HS-27A (cell line): Measurements from ENCODE around the gene CACNA1A.
A peak's percentile ranks its signal among the peaks of the same experiment; 100 is the strongest.
"Not testable (repeated sequence)": the region's sequence is repeated elsewhere in the genome, so short reads cannot be mapped to it uniquely, and the experiment has no call there.

Experiments used
- DNase-seq: peaks from one replicate; pipeline ENCODE4 v3.0.0-alpha.2; 2012; ENCODE audit warnings: low read depth, missing footprints

The CACNA1A gene

GRCh38 chr19:13281567-13282291 is 224.6 kb downstream of the CACNA1A start:
- no peak for DNase-seq

DNA sequence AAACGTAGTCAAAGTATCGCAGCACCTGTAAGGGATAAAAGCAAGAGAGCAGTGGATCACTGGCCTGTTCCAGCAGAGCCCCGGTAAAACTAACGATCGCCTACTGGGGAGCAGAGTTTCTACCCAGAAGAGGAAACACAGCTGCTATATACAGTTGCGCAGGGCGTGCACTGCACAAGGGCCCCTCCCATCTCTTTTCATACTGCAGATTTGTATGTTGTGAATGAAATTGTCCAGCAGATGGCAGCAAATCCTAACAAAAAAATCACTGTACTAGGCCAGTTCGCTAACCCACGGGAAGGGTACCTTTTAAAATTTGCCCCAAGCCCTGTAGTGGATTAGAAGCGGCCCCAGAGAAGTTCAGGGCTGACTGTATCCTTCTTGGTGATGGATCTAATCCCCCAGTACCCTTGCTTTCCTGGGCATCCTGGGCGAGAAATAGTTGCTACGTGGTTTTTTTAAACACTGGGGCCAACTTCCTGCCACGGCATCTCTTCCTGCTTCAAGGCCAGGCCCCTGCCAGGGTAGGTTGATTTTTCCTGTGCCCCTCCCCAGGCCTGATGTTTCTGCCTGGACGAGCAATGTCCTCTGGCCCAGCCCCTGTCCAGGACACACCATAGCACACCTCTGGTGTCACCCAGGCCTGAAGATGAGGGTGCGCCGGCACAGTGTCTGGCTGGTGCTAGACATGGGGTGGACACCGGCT is 229.0 kb downstream of the CACNA1A start:
- peak; percentile 57 for DNase-seq

- no peak for DNase-seq
Measured at GRCh38 chr19:13275016-13275722, 231.1 kb downstream of the CACNA1A start.

GRCh38 chr19:13270514-13271105 is 235.7 kb downstream of the CACNA1A start:
- DNase-seq = no peak

DNA sequence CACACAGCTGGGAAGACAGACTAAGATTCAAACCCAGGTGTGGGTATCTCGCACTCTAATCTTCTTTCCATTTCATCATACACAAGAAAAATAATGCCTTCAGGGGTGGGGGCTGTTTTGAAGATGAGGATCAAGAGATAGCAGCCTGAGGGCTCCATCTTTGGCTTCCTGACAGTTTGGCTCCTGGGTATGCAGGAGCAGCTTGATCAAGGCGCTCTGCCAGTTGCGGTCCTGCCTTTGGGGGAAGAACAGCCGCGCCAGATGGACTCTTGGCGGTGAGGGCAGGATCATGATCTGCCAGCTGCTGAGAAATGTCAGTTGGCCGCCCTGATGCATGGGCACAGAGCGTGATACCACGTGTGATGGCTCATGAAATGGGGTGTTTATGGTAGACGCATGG is 236.9 kb downstream of the CACNA1A start:
- no peak for DNase-seq

DNA sequence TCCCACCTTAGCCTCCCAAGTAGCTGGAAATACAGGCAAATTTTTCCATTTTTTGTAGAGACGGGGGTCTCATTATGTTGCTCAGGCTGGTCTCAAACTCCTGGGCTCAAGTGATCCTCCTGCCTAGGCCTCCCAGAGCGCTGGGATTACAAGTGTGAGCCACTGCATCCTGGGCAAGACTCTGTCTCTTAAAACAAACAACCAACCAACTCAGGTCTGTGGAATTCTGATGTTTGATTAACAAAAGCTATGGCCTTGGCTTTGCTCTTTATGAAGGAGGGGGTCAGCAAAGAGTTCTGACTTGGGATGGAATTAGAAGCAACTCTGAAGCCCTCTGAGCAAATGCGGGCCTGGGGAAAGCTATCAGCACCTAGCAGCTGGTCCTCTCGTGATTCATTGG is 238.4 kb downstream of the CACNA1A start:
- no peak for DNase-seq

GRCh38 chr19:13267131-13267530 is 239.1 kb downstream of the CACNA1A start:
- DNase-seq = no peak

DNA sequence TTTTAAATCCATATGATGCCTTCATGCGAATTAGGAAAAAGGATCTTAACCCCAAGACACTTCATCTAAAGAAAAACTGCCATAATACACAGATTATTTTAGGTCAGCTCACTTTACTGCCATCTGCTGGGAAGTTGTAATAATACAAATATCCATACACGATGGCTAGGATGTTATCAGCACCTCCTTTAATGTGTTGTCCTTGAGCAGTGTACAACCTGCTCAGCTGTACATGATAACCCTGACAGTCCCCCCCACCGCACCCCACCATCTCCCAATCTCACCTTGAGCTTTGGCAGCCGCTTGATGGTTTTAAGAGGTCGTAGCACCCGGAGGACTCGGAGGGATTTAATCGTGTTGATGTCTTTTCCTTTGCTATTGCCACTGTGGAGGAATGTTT is 243.8 kb downstream of the CACNA1A start:
- DNase-seq = no peak

DNA sequence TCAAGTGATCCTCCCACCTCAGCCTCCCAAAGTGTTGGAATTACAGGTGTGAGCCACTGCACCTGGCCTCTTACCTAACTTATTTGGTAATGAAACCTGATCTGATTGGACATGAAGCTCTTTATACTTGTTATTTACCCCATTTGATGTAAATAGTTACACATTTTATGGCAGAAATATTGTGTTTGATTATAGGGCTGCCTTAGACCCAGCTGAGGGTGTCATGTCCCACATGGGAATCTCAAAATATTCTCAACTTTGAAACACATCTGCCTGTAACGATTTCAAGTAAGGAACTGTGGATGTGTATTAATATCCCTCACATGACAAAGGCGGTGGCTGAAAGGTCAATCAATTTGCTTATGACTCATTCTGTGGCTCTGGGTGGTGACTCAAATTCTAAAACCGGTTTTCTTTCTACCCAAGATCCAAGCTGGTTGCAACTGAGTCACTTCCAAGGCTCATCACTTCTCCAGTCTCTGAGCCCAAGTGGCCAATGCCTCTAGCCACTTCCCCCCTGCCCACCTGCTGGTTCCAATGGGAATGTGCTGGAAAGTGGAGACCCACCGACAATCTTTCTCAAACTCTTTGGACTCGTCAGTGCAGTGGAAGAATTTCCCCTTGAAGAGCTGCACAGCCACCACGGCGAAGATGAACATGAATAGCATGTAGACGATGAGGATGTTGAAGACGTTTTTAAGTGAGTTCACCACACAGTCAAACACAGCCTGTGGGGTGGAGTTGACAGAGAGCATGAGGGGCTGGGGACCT is 245.2 kb downstream of the CACNA1A start:
- peak; percentile 71 for DNase-seq

GRCh38 chr19:13256918-13257317 is 249.4 kb downstream of the CACNA1A start:
- no peak for DNase-seq

GRCh38 chr19:13256398-13256797 is 249.9 kb downstream of the CACNA1A start:
- DNase-seq = not testable (repeated sequence)

GRCh38 chr19:13255719-13256059 is 250.6 kb downstream of the CACNA1A start:
- DNase-seq = no peak

GRCh38 chr19:13255041-13255718 is 251.1 kb downstream of the CACNA1A start:
- no peak for DNase-seq

- no peak for DNase-seq
Measured at GRCh38 chr19:13252569-13253335, 253.5 kb downstream of the CACNA1A start.

GRCh38 chr19:13244920-13245319 is 261.4 kb downstream of the CACNA1A start:
- DNase-seq = no peak

GRCh38 chr19:13241231-13242104 is 264.8 kb downstream of the CACNA1A start:
- DNase-seq = no peak

- DNase-seq = no peak
Measured at GRCh38 chr19:13240312-13241022, 265.8 kb downstream of the CACNA1A start.

DNA sequence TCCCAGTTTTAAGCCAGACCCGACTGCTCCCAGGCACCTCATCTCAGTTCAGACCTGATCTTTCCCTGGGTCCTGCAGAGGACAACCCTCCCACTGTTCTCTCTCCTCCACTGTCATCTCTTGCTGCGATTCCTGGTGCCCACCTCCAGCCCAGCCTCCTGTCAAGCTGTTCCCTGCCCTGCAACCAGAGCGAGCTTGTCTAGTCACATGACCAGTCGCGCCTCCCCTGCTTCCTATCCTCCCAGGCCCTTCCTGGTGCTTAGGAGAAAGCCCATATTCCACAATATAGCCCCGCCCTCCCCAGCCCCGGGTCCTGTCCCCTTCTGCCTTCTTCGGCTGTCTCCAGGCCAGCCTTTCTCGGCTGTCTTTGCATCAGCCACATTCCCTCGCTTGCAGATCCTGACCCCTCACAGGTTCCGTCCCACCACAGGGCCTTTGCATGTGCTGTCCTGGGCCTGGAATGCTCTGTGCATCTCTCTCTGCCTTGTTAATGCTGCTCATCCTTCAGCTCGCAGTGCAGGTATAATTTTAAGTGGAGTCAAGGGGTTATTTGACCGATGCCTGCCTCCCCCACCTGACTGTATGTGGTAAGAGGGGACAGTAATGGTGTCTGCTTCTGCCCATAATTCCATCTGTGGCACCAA is 267.3 kb downstream of the CACNA1A start:
- no peak for DNase-seq
